ENCODE data around the gene OR4F6.
"Not testable (repeated sequence)": the region's sequence is repeated elsewhere in the genome, so short reads cannot be mapped to it uniquely, and the experiment has no call there.

OR4F6 gene

DNA sequence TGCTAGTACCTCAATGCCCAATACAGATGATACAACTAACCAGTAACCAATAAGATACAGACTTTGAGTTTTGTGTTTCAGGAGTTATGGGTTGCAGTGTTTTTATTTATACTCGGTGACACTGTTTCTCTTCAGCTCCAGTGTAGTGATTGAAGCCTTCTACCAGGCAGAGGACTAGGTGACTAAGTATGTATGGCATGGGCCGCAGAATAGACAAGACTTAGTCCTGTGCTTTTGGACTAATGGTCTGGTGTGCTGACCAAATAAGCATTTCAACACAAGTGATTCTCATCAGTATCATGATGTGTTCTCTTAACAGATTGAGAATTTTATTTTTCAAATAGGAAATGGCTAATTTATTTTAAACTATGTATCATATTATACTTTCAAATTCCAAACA is 15.3 kb upstream of the OR4F6 start:
- not testable (repeated sequence) for H3K9me3 Mint-ChIP-seq; H3K36me3 Mint-ChIP-seq (ENCODE audit: insufficient read depth); H3K4me3 Mint-ChIP-seq; ATAC-seq (replicated peaks); DNase-seq; H3K4me1 Mint-ChIP-seq (ENCODE audit: low read depth in 2 of 2); H3K27ac Mint-ChIP-seq
- peaks cover 21 to 40% of the 10 kb centered on the region in 2 donors for H3K27me3 Mint-ChIP-seq

DNA sequence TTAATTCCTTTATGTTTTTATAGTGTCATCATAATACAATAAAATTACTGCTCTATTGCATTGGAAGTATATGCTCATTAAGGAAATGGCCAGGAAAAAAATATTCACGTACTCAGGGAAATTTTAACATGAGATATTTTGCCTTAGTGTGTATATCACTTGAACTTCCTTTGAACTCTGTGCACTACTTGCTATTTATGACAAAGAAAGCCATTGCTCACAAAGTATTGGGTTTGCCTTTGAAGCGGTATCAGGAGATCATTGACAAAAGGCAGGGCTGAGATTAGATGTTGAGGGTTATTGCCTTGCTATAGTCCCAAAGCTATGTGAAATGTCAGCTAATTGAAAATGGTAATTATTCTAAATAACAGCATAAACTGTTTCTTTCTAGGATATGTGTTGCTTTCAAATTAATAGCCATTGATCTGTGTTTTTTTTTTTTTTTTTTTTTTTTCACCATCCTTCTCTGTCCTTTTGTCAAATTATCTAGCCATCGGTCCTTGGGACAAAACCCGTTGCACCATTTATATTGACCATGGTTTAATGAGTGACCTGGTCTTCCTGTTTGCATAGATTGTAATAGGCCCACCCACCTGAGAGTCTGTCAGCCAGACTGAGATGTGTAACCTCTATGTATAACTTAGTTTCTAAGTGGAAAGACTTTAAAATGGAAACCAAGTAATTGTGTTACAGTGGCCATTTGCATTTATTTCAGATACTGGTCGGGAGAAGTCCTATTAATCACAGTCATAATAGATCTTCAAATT is 14.6 kb upstream of the OR4F6 start:
- H3K36me3 Mint-ChIP-seq (ENCODE audit: insufficient read depth); DNase-seq; H3K4me1 Mint-ChIP-seq (ENCODE audit: low read depth in 2 of 2); H3K4me3 Mint-ChIP-seq; ATAC-seq (replicated peaks); H3K9me3 Mint-ChIP-seq; H3K27ac Mint-ChIP-seq: not testable (repeated sequence)
- H3K27me3 Mint-ChIP-seq = peaks cover 19 to 37% of the 10 kb centered on the region in 2 donors

GRCh38 chr15:101790748-101791147 is 12.6 kb upstream of the OR4F6 start:
- not testable (repeated sequence) for H3K4me3 Mint-ChIP-seq; H3K27ac Mint-ChIP-seq; H3K9me3 Mint-ChIP-seq; H3K36me3 Mint-ChIP-seq (ENCODE audit: insufficient read depth); ATAC-seq (replicated peaks); H3K4me1 Mint-ChIP-seq (ENCODE audit: low read depth in 2 of 2); DNase-seq
- peaks cover 18 to 43% of the 10 kb centered on the region in 2 donors for H3K27me3 Mint-ChIP-seq

DNA sequence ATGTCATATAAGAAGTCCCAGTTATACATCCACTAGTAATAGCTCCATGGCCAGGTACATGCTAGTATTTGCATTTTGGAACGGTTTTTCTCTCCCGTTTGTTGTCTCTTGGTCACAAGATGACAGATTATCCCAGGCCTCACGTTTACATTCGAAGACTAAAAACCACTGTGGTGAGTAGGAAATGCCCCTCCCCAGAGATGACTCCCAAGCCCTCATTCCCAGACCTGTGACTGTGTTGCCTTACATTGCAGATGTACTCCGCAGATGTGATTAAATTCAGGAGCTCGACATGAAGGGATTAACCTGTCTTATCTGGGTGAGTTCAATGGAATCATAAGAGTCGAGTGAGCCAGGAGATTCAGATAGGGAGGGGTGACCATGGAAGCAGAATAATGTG is 9.3 kb upstream of the OR4F6 start:
- not testable (repeated sequence) for DNase-seq; H3K27ac Mint-ChIP-seq; H3K9me3 Mint-ChIP-seq; H3K36me3 Mint-ChIP-seq (ENCODE audit: insufficient read depth); H3K4me3 Mint-ChIP-seq; ATAC-seq (replicated peaks); H3K4me1 Mint-ChIP-seq (ENCODE audit: low read depth in 2 of 2)
- peaks cover 43 to 68% of the 10 kb centered on the region in 2 donors for H3K27me3 Mint-ChIP-seq

- DNase-seq = no peak
- Mint-ChIP-seq H3K4me1 (ENCODE audit: low read depth in 2 of 2) (no peaks in the 10 kb centered on the region), H3K4me3 (no peak overlapping the region), H3K36me3 (ENCODE audit: insufficient read depth) (no peaks in the 10 kb centered on the region), H3K27ac (no peak overlapping the region), H3K9me3 (no peaks in the 10 kb centered on the region), H3K27me3 (peaks cover 48 to 67% of the 10 kb centered on the region in 2 donors)
- no peak for ATAC-seq (replicated peaks)
These were observed 7.9 kb upstream of the OR4F6 start for GRCh38 chr15:101795455-101795854.

DNA sequence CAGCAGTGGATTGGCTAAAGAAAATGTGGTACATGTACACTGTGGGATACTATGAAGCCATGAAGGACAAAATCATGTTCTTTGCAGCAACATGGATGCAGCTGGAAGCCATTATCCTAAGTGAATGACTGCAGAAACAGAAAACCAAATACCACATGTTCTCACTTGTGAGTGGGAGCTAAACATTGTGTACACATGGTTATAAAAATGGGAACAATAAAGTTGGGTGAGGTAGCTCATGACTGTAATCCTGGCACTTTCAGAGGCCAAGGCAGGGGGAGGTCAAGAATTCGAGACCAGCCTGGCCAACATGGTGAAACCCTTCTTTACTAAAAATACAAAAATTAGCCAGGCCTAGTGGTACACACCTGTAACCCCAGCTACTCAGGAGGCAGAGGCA is 3.6 kb upstream of the OR4F6 start:
- H3K36me3 Mint-ChIP-seq (ENCODE audit: insufficient read depth) = no peaks in the 10 kb centered on the region
- H3K4me3 Mint-ChIP-seq = no peak overlapping the region
- ATAC-seq (replicated peaks) (no peak), DNase-seq (no peak)
- peaks cover 41 to 72% of the 10 kb centered on the region in 2 donors for H3K27me3 Mint-ChIP-seq
- H3K27ac Mint-ChIP-seq = no peak overlapping the region
- H3K4me1 Mint-ChIP-seq (ENCODE audit: low read depth in 2 of 2) = no peaks in the 10 kb centered on the region
- H3K9me3 Mint-ChIP-seq = no peaks in the 10 kb centered on the region

GRCh38 chr15:101801048-101801447 is 2.3 kb upstream of the OR4F6 start:
- no peaks in the 10 kb centered on the region for H3K9me3 Mint-ChIP-seq
- no peaks in the 10 kb centered on the region for H3K36me3 Mint-ChIP-seq (ENCODE audit: insufficient read depth)
- no peak overlapping the region for H3K4me3 Mint-ChIP-seq
- no peak for ATAC-seq (replicated peaks)
- H3K4me1 Mint-ChIP-seq (ENCODE audit: low read depth in 2 of 2) = no peaks in the 10 kb centered on the region
- DNase-seq = no peak
- peaks cover 44 to 71% of the 10 kb centered on the region in 2 donors for H3K27me3 Mint-ChIP-seq
- no peak overlapping the region for H3K27ac Mint-ChIP-seq

GRCh38 chr15:101803676-101804075 is 367 bp downstream of the OR4F6 start:
- Mint-ChIP-seq H3K4me3 (no peak overlapping the region), H3K9me3 (no peaks in the 10 kb centered on the region), H3K27me3 (peaks cover 35 to 57% of the 10 kb centered on the region in 2 donors), H3K36me3 (ENCODE audit: insufficient read depth) (no peaks in the 10 kb centered on the region), H3K27ac (no peak overlapping the region), H3K4me1 (ENCODE audit: low read depth in 2 of 2) (no peaks in the 10 kb centered on the region)
- no peak for ATAC-seq (replicated peaks)
- no peak for DNase-seq

DNA sequence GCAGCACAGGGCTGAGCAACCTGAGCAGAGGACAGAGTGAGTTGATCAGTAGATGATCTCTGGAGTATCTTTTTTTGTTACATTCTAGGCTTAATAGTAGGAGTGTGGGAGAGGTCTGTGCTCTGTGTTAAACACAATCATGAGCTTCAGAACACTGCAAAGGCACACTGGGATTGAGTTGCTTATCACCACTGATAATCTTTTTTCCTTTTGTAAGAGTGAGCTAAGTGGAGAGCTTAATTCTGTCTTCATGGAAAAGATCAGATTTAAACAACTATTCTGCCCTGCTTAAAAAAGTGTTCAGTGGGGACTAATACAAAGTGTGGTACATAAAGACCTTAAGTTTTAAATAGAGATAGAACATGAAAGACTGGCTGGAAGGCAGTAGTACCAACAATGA is 1.1 kb downstream of the OR4F6 start:
- no peaks in the 10 kb centered on the region for H3K36me3 Mint-ChIP-seq (ENCODE audit: insufficient read depth)
- H3K4me3 Mint-ChIP-seq = no peak overlapping the region
- H3K9me3 Mint-ChIP-seq = no peaks in the 10 kb centered on the region
- no peaks in the 10 kb centered on the region for H3K4me1 Mint-ChIP-seq (ENCODE audit: low read depth in 2 of 2)
- no peak for DNase-seq
- H3K27ac Mint-ChIP-seq = no peak overlapping the region
- peaks cover 36 to 55% of the 10 kb centered on the region in 2 donors for H3K27me3 Mint-ChIP-seq
- ATAC-seq (replicated peaks) = no peak

DNA sequence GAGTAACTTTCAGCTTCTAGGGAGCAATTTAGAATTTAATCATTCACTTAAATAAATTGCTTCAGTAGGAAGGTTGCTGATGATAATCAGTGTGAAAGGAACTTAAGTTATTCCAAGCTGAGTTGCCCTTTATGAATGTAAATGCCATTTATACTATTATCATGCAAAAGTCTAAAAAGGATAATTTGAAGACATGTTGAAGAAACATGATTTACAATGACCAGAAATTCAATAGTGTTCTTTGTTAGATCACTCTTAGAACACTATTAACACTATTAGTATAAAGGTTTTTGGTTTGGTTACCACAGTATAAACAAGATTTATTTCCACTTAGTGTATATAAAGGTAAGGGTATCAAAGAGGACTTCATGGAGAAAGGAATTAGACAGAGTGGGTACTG is 1.6 kb downstream of the OR4F6 start:
- no peak overlapping the region for H3K27ac Mint-ChIP-seq
- H3K27me3 Mint-ChIP-seq = peaks cover 38 to 55% of the 10 kb centered on the region in 2 donors
- H3K36me3 Mint-ChIP-seq (ENCODE audit: insufficient read depth) = no peaks in the 10 kb centered on the region
- DNase-seq (no peak), ATAC-seq (replicated peaks) (no peak)
- no peak overlapping the region for H3K4me3 Mint-ChIP-seq
- H3K4me1 Mint-ChIP-seq (ENCODE audit: low read depth in 2 of 2) = no peaks in the 10 kb centered on the region
- H3K9me3 Mint-ChIP-seq = no peaks in the 10 kb centered on the region

DNA sequence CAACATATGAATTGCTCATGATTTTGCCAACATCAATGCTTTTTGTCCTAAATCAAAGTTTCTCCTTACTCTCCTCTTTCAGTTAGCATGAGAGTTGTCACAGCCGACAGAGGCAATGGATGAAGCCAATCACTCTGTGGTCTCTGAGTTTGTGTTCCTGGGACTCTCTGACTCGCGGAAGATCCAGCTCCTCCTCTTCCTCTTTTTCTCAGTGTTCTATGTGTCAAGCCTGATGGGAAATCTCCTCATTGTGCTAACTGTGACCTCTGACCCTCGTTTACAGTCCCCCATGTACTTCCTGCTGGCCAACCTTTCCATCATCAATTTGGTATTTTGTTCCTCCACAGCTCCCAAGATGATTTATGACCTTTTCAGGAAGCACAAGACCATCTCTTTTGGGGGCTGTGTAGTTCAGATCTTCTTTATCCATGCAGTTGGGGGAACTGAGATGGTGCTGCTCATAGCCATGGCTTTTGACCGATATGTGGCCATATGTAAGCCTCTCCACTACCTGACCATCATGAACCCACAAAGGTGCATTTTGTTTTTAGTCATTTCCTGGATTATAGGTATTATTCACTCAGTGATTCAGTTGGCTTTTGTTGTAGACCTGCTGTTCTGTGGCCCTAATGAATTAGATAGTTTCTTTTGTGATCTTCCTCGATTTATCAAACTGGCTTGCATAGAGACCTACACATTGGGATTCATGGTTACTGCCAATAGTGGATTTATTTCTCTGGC is 2.5 kb downstream of the OR4F6 start:
- no peak for DNase-seq
- no peaks in the 10 kb centered on the region for H3K4me1 Mint-ChIP-seq (ENCODE audit: low read depth in 2 of 2)
- no peaks in the 10 kb centered on the region for H3K9me3 Mint-ChIP-seq
- H3K36me3 Mint-ChIP-seq (ENCODE audit: insufficient read depth) = no peaks in the 10 kb centered on the region
- no peak overlapping the region for H3K4me3 Mint-ChIP-seq
- no peak for ATAC-seq (replicated peaks)
- no peak overlapping the region for H3K27ac Mint-ChIP-seq
- H3K27me3 Mint-ChIP-seq = peaks cover 39 to 53% of the 10 kb centered on the region in 2 donors

GRCh38 chr15:101807345-101807945 is 4.1 kb downstream of the OR4F6 start:
- Mint-ChIP-seq H3K27ac (no peak overlapping the region), H3K4me1 (ENCODE audit: low read depth in 2 of 2) (no peaks in the 10 kb centered on the region)

DNA sequence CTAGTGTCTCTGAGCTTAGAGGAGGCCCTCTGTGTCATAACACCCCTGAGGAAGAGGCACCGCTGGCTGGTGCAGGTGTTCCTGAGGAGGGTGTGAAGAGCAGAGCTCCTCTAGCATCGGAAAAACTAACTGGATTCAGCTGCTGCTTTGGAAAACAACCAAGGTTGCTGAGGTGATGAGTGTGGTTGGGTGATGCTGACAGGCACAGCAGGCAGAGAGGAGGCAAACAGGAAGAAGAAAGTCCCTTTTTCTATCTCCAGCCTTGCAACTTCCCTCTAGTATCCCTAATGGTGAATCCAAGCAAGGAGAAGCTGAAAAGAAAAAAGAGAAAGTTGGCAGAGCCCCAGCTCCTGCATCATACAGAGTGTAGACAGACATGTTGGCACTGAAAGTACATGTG is 4.9 kb downstream of the OR4F6 start:
- no peak for DNase-seq
- H3K27ac Mint-ChIP-seq = no peak overlapping the region
- no peaks in the 10 kb centered on the region for H3K4me1 Mint-ChIP-seq (ENCODE audit: low read depth in 2 of 2)

More at GRCh38 chr15:101807345-101807945, 4.1 kb downstream of the OR4F6 start:
- no peaks in the 10 kb centered on the region for H3K9me3 Mint-ChIP-seq
- H3K4me3 Mint-ChIP-seq = no peak overlapping the region
- ATAC-seq (replicated peaks) (no peak), DNase-seq (no peak)
- H3K27me3 Mint-ChIP-seq = peaks cover 50 to 56% of the 10 kb centered on the region in 2 donors
- H3K36me3 Mint-ChIP-seq (ENCODE audit: insufficient read depth) = no peaks in the 10 kb centered on the region

GRCh38 chr15:101810456-101810855 is 7.1 kb downstream of the OR4F6 start:
- H3K4me1 Mint-ChIP-seq (ENCODE audit: low read depth in 2 of 2) = no peaks in the 10 kb centered on the region
- no peak for DNase-seq
- no peak overlapping the region for H3K4me3 Mint-ChIP-seq
- ATAC-seq (replicated peaks) = no peak
- H3K9me3 Mint-ChIP-seq = no peaks in the 10 kb centered on the region
- no peaks in the 10 kb centered on the region for H3K36me3 Mint-ChIP-seq (ENCODE audit: insufficient read depth)
- peaks cover 46 to 56% of the 10 kb centered on the region in 2 donors for H3K27me3 Mint-ChIP-seq
- no peak overlapping the region for H3K27ac Mint-ChIP-seq

More for the DNA sequence above, 4.9 kb downstream of the OR4F6 start:
- no peak overlapping the region for H3K4me3 Mint-ChIP-seq
- ATAC-seq (replicated peaks) = no peak
- H3K27me3 Mint-ChIP-seq = peaks cover 56 to 59% of the 10 kb centered on the region in 2 donors
- H3K9me3 Mint-ChIP-seq = no peaks in the 10 kb centered on the region
- no peaks in the 10 kb centered on the region for H3K36me3 Mint-ChIP-seq (ENCODE audit: insufficient read depth)
